ENCODE results near the gene RPN1. TPM values are rescaled to one million over a fixed set of nuclear protein-coding genes. Genes with fewer than 3 reads are reported as not detected.

The RPN1 gene
- total and polyA plus RNA-seq, 2 of the 13 experiments (the other 11 are each of a cell fraction or from before 2014, with no cell fraction given): 290 to 342 TPM

DNA sequence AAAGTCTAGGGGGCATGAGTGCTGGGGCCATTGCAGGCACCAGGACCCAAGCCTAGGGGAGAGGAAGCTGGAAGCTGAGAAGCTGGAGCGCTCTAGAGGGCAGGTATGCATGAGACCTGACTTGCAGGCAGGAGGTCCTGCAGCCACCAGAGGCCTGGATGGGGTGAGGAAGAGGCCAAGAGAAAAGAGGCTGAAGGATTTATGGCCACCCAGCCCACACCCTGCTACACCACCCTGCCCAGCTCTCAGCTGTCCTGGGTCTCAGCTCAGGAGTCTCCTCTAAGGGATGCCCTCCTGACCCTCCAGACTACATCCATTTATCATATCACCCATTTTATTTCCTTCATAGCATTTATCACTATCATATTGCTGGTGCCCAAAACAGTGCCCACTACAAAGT, 36.5 kb downstream of the RPN1 start:
- DNase-seq (ENCODE audit: low spot score): no peak
- no TSS peak for BruUV-seq (replicated peaks)
- ChIA-PET POLR2A (interaction anchor here (0.8 kb wide), 1 partner anchor 67 kb away, joined by 3 read pairs; no protein-coding TSS in a partner anchor), CTCF (ENCODE audit: low intra/inter-chr PET ratio, low total read pairs) (no interaction called here)
- H2AFZ ChIP-seq (ENCODE audit: low read length): no peak overlapping the region
- intact Hi-C loops (cut with micrococcal nuclease; ENCODE audit: unreplicated experiment): loop anchor here (10.0 kb wide), 1 partner anchor 331 kb away; no protein-coding TSS in a partner anchor
- no peak overlapping the region for H3K9ac ChIP-seq (ENCODE audit: insufficient read depth, low read depth, low read length)
- ATAC-seq: no peak
- H3K36me3 ChIP-seq (replicated peaks in 1 of 2; ENCODE audit: control insufficient read depth in 1 of 2, insufficient read depth in 2 of 2, low read length in 2 of 2): peaks cover 0 to under 1% of the 10 kb centered on the region in 2 experiments; a peak in 1 of 5 replicates
- no peaks in the 10 kb centered on the region for H3K79me2 ChIP-seq (ENCODE audit: insufficient read depth, low read length)
- no peaks in the 10 kb centered on the region for H3K9me3 ChIP-seq (ENCODE audit: low read length)
- TF ChIP-seq ZNF7 (CRISPR knock-in tag; IDR thresholded peaks at IDR 0.05) (no peak), ZNF333 (CRISPR knock-in tag; IDR thresholded peaks at IDR 0.05; ENCODE audit: borderline replicate concordance) (no peak), ZMYM2 (CRISPR knock-in tag; IDR thresholded peaks at IDR 0.05) (no peak), KAT8 (CRISPR knock-in tag; IDR thresholded peaks at IDR 0.05) (no peak), GATAD2A (CRISPR knock-in tag; IDR thresholded peaks at IDR 0.05) (no peak), CCAR2 (optimal IDR thresholded peaks at IDR 0.05; ENCODE audit: low read depth, low read length) (no peak), RAD51 (IDR thresholded peaks at IDR 0.05; ENCODE audit: borderline replicate concordance) (no peak), ZNF18 (CRISPR knock-in tag; IDR thresholded peaks at IDR 0.05; ENCODE audit: insufficient replicate concordance) (no peak), ZNF33B (CRISPR knock-in tag; IDR thresholded peaks at IDR 0.05) (no peak), PREB (CRISPR knock-in tag; IDR thresholded peaks at IDR 0.05) (no peak), GTF3A (CRISPR knock-in tag; conservative IDR thresholded peaks at IDR 0.05) (no peak), ZFP90 (CRISPR knock-in tag; IDR thresholded peaks at IDR 0.05; ENCODE audit: borderline replicate concordance) (no peak), SMARCC2 (IDR thresholded peaks at IDR 0.05) (no peak), ZNF619 (CRISPR knock-in tag; IDR thresholded peaks at IDR 0.05) (no peak), MED8 (CRISPR knock-in tag; IDR thresholded peaks at IDR 0.05; ENCODE audit: insufficient replicate concordance) (no peak), CENPT (CRISPR knock-in tag; IDR thresholded peaks at IDR 0.05; ENCODE audit: low read depth) (no peak), GPN1 (CRISPR knock-in tag; IDR thresholded peaks at IDR 0.05; ENCODE audit: borderline replicate concordance) (no peak), REXO4 (CRISPR knock-in tag; IDR thresholded peaks at IDR 0.05; ENCODE audit: borderline replicate concordance) (no peak)
- TF ChIP-seq, protein P1, sequence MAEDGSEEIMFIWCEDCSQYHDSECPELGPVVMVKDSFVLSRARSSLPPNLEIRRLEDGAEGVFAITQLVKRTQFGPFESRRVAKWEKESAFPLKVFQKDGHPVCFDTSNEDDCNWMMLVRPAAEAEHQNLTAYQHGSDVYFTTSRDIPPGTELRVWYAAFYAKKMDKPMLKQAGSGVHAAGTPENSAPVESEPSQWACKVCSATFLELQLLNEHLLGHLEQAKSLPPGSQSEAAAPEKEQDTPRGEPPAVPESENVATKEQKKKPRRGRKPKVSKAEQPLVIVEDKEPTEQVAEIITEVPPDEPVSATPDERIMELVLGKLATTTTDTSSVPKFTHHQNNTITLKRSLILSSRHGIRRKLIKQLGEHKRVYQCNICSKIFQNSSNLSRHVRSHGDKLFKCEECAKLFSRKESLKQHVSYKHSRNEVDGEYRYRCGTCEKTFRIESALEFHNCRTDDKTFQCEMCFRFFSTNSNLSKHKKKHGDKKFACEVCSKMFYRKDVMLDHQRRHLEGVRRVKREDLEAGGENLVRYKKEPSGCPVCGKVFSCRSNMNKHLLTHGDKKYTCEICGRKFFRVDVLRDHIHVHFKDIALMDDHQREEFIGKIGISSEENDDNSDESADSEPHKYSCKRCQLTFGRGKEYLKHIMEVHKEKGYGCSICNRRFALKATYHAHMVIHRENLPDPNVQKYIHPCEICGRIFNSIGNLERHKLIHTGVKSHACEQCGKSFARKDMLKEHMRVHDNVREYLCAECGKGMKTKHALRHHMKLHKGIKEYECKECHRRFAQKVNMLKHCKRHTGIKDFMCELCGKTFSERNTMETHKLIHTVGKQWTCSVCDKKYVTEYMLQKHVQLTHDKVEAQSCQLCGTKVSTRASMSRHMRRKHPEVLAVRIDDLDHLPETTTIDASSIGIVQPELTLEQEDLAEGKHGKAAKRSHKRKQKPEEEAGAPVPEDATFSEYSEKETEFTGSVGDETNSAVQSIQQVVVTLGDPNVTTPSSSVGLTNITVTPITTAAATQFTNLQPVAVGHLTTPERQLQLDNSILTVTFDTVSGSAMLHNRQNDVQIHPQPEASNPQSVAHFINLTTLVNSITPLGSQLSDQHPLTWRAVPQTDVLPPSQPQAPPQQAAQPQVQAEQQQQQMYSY (CRISPR knock-in tag; IDR thresholded peaks at IDR 0.05): no peak
- in situ Hi-C loops (cut with HindIII; ENCODE audit: extremely low pct_ligation_motif_present, low pct_unique_long_range_greater_than_20kb): no loop called here
- H4K20me1 ChIP-seq (ENCODE audit: insufficient read depth, low read length): no peaks in the 10 kb centered on the region
- no peak overlapping the region for H3K4me3 ChIP-seq (replicated peaks in 1 of 3; ENCODE audit: insufficient read depth in 1 of 3, low read depth in 2 of 3, low read length in 3 of 3)
- H3K4me2 ChIP-seq (ENCODE audit: low read depth, low read length): no peak overlapping the region
- H3K27ac ChIP-seq (ENCODE audit: extremely low read length, insufficient read depth, low read length): no peak overlapping the region
- no peaks in the 10 kb centered on the region for H3K27me3 ChIP-seq (ENCODE audit: control insufficient read depth in 1 of 2, insufficient read depth in 2 of 2, low read length in 2 of 2)
- WGBS (ENCODE audit: low lambda C conversion rate): 100% methylated on average over 1 of the region's 1 CpG
- FAIRE-seq: no peak
- peaks cover 33% of the 10 kb centered on the region for H3K4me1 ChIP-seq (ENCODE audit: insufficient read depth, low read length)

Data from HepG2 (cell line).